K562 (cell line): Measurements from ENCODE around the gene DPYSL3. TPM values are rescaled to one million over a fixed set of nuclear protein-coding genes. Genes with fewer than 3 reads are reported as not detected.

Source experiments
- ATAC-seq: fragments of 200-7000 bp; cut with Tn5 transposase; 3 replicates; pipeline ENCODE4 v1.9.1; 2020; ENCODE audit warnings: moderate library complexity
- BruUV-seq: library from RNA; stranded (reverse); fragments of 400-500 nt; replicated peaks from 2 replicates; lab custom pipeline; 2021; lab: Mats Ljungman, UMichigan
- CTCF ChIA-PET: fragments of 300-600 bp; formaldehyde crosslinking; extraction: SDS; loops from one replicate; lab custom pipeline; 2021; ENCODE audit warnings: low intra/inter-chr PET ratio; lab: Yijun Ruan, JAX
- POLR2A ChIA-PET: fragments of 300-600, 350-650 bp; sonication (Branson Sonifier 250); formaldehyde crosslinking; extraction: SDS; loops from one replicate; lab custom pipeline; 2021; ENCODE audit warnings: antibody characterized with exemption, inconsistent platforms; lab: Yijun Ruan, JAX
- DNase-seq, 4 experiments: peaks; one replicate each; pipeline versions ENCODE4 v3.0.0 to v3.0.0-alpha.2; 2011 to 2018; ENCODE audit warnings: low spot score in 3 of 4, mixed read lengths in 3 of 4; ENCODE audit errors: extremely low read depth in 1 of 4
- FAIRE-seq: peaks from 2 replicates; lab custom pipeline; 2011; peaks lifted over from hg19 to GRCh38; lab: Jason Lieb, UNC
- H2AFZ ChIP-seq: 2 replicates; pipeline ENCODE4 v1.6.0; 2011; ENCODE audit warnings: low read depth, low read length, control low read depth, inconsistent platforms
- H3K27ac ChIP-seq: fragments of 200-600 bp; 3 replicates; pipeline ENCODE4 v1.8.0; 2011; ENCODE audit warnings: low read depth, mild to moderate bottlenecking, control low read depth, inconsistent platforms, low read length, moderate library complexity, mixed read lengths; ENCODE audit errors: extremely low read depth
- H3K27me3 ChIP-seq, 2 experiments: fragments of 300-600 bp in 1 of 2; 2 replicates in 1 of 2; 3 replicates in 1 of 2; pipeline versions ENCODE4 v1.6.0 to v1.8.0; 2011; ENCODE audit warnings: inconsistent platforms in 2 of 2, low read length in 2 of 2, mild to moderate bottlenecking in 1 of 2, mixed read lengths in 1 of 2, moderate library complexity in 1 of 2; ENCODE audit not compliant: control insufficient read depth in 2 of 2, insufficient read depth in 2 of 2
- H3K36me3 ChIP-seq: fragments of 300-600 bp; 3 replicates; pipeline ENCODE4 v1.8.0; 2011; ENCODE audit warnings: mild to moderate bottlenecking, low read length, inconsistent platforms; ENCODE audit not compliant: control insufficient read depth, insufficient read depth
- H3K4me1 ChIP-seq, 2 experiments: fragments of 200-600 bp in 1 of 2; replicated peaks in 1 of 2; 2 replicates in 1 of 2; 3 replicates in 1 of 2; pipeline versions ENCODE4 v1.5.1 to v1.8.0; 2011; ENCODE audit warnings: inconsistent platforms in 2 of 2, low read length in 2 of 2, mild to moderate bottlenecking in 1 of 2, mixed read lengths in 1 of 2, moderate library complexity in 1 of 2; ENCODE audit not compliant: control insufficient read depth in 2 of 2, insufficient read depth in 2 of 2
- H3K4me2 ChIP-seq: 2 replicates; pipeline ENCODE4 v1.6.1; 2011; ENCODE audit warnings: low read length, control low read depth, inconsistent platforms, mixed read lengths; ENCODE audit not compliant: insufficient read depth
- H3K4me3 ChIP-seq: fragments of 200-600 bp; sonication (generic), shearing (Covaris generic); 2 replicates; pipeline ENCODE4 v1.5.1; 2016; ENCODE audit warnings: control low read depth, inconsistent platforms
- H3K79me2 ChIP-seq: fragments of 200-600 bp; 3 replicates; pipeline ENCODE4 v1.8.0; 2011; ENCODE audit warnings: low read length, inconsistent platforms; ENCODE audit not compliant: control insufficient read depth, insufficient read depth
- H3K9ac ChIP-seq, 2 experiments: 2 replicates each; pipeline versions ENCODE4 v1.6.0 to v1.6.1; 2011; ENCODE audit warnings: low read depth in 2 of 2, low read length in 2 of 2, control low read depth in 1 of 2, inconsistent platforms in 1 of 2, mild to moderate bottlenecking in 1 of 2, mixed read lengths in 1 of 2; ENCODE audit not compliant: insufficient read depth in 1 of 2
- H3K9me1 ChIP-seq: one replicate; pipeline ENCODE4 v1.6.0; 2011; ENCODE audit warnings: inconsistent platforms, mild to moderate bottlenecking, low read length, moderate library complexity; ENCODE audit not compliant: control insufficient read depth, insufficient read depth
- H3K9me3 ChIP-seq: replicated peaks from 2 replicates; pipeline ENCODE4 v1.5.1; 2011; ENCODE audit warnings: low read depth, low read length, inconsistent platforms; ENCODE audit not compliant: control insufficient read depth, insufficient read depth
- H4K20me1 ChIP-seq: replicated peaks from 2 replicates; pipeline ENCODE4 v1.6.1; 2011; ENCODE audit warnings: low read length, inconsistent platforms, mixed read lengths; ENCODE audit not compliant: control insufficient read depth, insufficient read depth
- HDAC6 ChIP-seq: IDR thresholded peaks from 2 replicates; pipeline ENCODE4 v1.6.1; 2012; ENCODE audit warnings: low read depth, mild to moderate bottlenecking, control low read depth, inconsistent platforms, low read length, moderate library complexity
- HNRNPH1 ChIP-seq: fragments of 200-400 bp; formaldehyde crosslinking; optimal IDR thresholded peaks from 2 replicates; pipeline ENCODE3; 2017; ENCODE audit warnings: low read depth, mild to moderate bottlenecking, low read length, moderate library complexity
- NEUROD1 ChIP-seq: fragments of 150-350 bp; IDR thresholded peaks from 2 replicates; pipeline ENCODE4 v1.6.1; 2014; ENCODE audit warnings: borderline replicate concordance, low read length, low read depth; ENCODE audit not compliant: partially characterized antibody
- TSC22D4 ChIP-seq: fragments of 450-650 bp; IDR thresholded peaks from 2 replicates; pipeline ENCODE4 v1.6.1; 2016; ENCODE audit warnings: missing genetic modification characterization, missing biosample characterization, control low read depth
- ZNF143 ChIP-seq: sonication (generic); formaldehyde crosslinking; IDR thresholded peaks from 2 replicates; pipeline ENCODE4 v1.9.0; 2022; ENCODE audit warnings: mild to moderate bottlenecking, missing genetic modification reagents
- ZNF354B ChIP-seq: fragments of 250-450 bp; sonication (Bioruptor Pico); IDR thresholded peaks from 2 replicates; pipeline ENCODE4 v1.4.0; 2020
- WGBS: fragments of 100-300 bp; shearing (Covaris generic); methylation state at CpG from one replicate; pipeline ENCODE4 v1.1.6; 2016; ENCODE audit warnings: low coverage, mixed read lengths; ENCODE audit not compliant: insufficient coverage; ENCODE audit errors: missing lambda C conversion rate; 5-methylcytosine and 5-hydroxymethylcytosine counted together
- in situ Hi-C: fragments of 300-500 bp; cut with MboI; formaldehyde crosslinking; loops from 4 replicates; pipeline ENCODE4 v1.15.0; 2018; ENCODE audit warnings: inconsistent platforms, mixed read lengths
- intact Hi-C: fragments of 100-400 bp; cut with micrococcal nuclease; formaldehyde crosslinking; loops from 2 replicates; pipeline ENCODE4 v1.14.2; 2022
- polyA plus RNA-seq, 8 experiments: library from polyadenylated mRNA; depleted of rRNA in 4 of 8; stranded (reverse) in 5 of 8; unstranded in 3 of 8; fragments of >200 nt; fragmentation: Nextera tagmentation in 2 of 8; fragmentation: Illumina TruSeq in 1 of 8; extraction: Ambion mirVana in 2 of 8; extraction: Trizol in 1 of 8; gene quantifications; 2 replicates each; pipeline versions ENCODE4 v1.2.1 to v1.2.3, GENCODE V29; 2011 to 2014; ENCODE audit warnings: inconsistent platforms in 1 of 8, missing spikeins in 1 of 8
- total RNA-seq, 7 experiments: library from RNA; depleted of rRNA in 6 of 7; stranded (reverse); fragments of >200 nt in 6 of 7; fragmentation: Illumina TruSeq in 2 of 7; extraction: Trizol in 2 of 7; gene quantifications; 2 replicates each; pipeline versions ENCODE4 v1.2.1 to v1.2.3, GENCODE V29; 2011 to 2021; ENCODE audit warnings: low replicate concordance in 1 of 7
- TF ChIP-seq, protein P1 (sequence below): IDR thresholded peaks from 2 replicates; pipeline ENCODE4 v1.6.1; 2014; ENCODE audit warnings: antibody characterized with exemption
- TF ChIP-seq, protein P2 (sequence below), 2 experiments: fragments of 450-650 bp; IDR thresholded peaks; 2 replicates each; pipeline ENCODE4 v1.6.1; 2016; ENCODE audit warnings: mild to moderate bottlenecking in 2 of 2, borderline replicate concordance in 1 of 2, low read depth in 1 of 2, moderate library complexity in 1 of 2
- TF ChIP-seq, protein P3 (sequence below): fragments of 450-650 bp; formaldehyde crosslinking; conservative IDR thresholded peaks from 2 replicates; pipeline ENCODE4 v1.4.0; 2022; ENCODE audit warnings: mild to moderate bottlenecking, missing genetic modification characterization

DPYSL3 gene
- total and polyA plus RNA-seq, 9 of the 15 experiments (the other 6 are each of a cell fraction or from before 2014, with no cell fraction given): 0.07 to 0.55 TPM; not detected in 7

DNA sequence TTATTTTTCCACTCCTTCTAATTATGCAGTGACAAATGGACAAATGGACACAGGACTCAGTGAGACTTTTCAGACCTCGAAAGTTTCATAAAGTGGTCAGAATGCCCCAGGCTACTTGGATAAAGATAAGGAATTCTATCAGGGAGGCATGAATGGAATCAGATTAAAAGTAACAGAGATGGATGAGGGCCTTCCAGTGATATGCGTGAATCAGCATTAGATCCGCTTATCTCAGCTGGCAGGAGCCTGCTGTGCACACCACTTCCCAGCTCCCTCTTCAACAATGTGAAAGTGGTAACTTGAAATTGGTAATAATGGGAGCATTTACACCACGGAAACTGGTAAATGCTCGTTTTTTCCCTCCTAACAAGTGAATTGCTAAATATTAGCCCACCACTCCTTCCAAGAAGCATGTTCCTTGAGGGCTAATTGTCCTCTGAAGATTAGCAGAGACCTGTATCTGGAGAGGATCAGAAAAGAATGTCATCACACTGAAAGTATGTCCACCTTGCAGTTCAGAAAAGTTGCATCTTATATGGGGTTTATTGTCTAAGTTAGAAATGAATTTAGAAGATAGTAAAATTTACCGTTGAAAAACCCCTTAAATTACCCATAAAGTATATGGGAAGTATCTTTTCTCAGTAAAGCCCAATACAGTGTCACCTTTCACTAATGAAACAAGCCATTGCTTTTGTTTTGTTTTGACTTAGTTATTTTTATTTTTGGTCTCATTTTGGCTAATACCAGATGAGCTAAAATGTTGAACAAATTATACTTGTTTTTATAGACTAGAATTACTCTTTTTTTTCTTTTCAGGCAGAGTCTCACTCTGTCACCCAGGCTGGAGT lies 125.3 kb downstream of the DPYSL3 start:
- H3K4me3 ChIP-seq: no peak overlapping the region
- H3K4me1 ChIP-seq: no peaks in the 10 kb centered on the region
- no peaks in the 10 kb centered on the region for H3K9me1 ChIP-seq
- intact Hi-C loops: no loop called here
- in situ Hi-C loops: no loop called here
- CTCF ChIA-PET: no interaction called here
- no peaks in the 10 kb centered on the region for H3K27me3 ChIP-seq
- no peaks in the 10 kb centered on the region for H4K20me1 ChIP-seq
- DNase-seq: no peak
- no peaks in the 10 kb centered on the region for H3K36me3 ChIP-seq
- no peak overlapping the region for H3K9ac ChIP-seq
- no peaks in the 10 kb centered on the region for H3K79me2 ChIP-seq
- no peaks in the 10 kb centered on the region for H3K9me3 ChIP-seq
- H3K4me2 ChIP-seq: no peak overlapping the region
- WGBS: 0% methylated on average over 6 of the region's 6 CpGs
- no peak overlapping the region for H2AFZ ChIP-seq
- BruUV-seq: no TSS peak
- TF ChIP-seq TSC22D4 (tag) (no peak), ZNF354B (CRISPR knock-in tag) (no peak), HNRNPH1 (no peak), NEUROD1 (no peak), ZNF143 (CRISPR knock-in tag) (no peak), HDAC6 (no peak)
- TF ChIP-seq, protein P1, sequence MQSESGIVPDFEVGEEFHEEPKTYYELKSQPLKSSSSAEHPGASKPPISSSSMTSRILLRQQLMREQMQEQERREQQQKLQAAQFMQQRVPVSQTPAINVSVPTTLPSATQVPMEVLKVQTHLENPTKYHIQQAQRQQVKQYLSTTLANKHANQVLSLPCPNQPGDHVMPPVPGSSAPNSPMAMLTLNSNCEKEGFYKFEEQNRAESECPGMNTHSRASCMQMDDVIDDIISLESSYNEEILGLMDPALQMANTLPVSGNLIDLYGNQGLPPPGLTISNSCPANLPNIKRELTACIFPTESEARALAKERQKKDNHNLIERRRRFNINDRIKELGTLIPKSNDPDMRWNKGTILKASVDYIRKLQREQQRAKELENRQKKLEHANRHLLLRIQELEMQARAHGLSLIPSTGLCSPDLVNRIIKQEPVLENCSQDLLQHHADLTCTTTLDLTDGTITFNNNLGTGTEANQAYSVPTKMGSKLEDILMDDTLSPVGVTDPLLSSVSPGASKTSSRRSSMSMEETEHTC: no peak
- TF ChIP-seq, protein P2, sequence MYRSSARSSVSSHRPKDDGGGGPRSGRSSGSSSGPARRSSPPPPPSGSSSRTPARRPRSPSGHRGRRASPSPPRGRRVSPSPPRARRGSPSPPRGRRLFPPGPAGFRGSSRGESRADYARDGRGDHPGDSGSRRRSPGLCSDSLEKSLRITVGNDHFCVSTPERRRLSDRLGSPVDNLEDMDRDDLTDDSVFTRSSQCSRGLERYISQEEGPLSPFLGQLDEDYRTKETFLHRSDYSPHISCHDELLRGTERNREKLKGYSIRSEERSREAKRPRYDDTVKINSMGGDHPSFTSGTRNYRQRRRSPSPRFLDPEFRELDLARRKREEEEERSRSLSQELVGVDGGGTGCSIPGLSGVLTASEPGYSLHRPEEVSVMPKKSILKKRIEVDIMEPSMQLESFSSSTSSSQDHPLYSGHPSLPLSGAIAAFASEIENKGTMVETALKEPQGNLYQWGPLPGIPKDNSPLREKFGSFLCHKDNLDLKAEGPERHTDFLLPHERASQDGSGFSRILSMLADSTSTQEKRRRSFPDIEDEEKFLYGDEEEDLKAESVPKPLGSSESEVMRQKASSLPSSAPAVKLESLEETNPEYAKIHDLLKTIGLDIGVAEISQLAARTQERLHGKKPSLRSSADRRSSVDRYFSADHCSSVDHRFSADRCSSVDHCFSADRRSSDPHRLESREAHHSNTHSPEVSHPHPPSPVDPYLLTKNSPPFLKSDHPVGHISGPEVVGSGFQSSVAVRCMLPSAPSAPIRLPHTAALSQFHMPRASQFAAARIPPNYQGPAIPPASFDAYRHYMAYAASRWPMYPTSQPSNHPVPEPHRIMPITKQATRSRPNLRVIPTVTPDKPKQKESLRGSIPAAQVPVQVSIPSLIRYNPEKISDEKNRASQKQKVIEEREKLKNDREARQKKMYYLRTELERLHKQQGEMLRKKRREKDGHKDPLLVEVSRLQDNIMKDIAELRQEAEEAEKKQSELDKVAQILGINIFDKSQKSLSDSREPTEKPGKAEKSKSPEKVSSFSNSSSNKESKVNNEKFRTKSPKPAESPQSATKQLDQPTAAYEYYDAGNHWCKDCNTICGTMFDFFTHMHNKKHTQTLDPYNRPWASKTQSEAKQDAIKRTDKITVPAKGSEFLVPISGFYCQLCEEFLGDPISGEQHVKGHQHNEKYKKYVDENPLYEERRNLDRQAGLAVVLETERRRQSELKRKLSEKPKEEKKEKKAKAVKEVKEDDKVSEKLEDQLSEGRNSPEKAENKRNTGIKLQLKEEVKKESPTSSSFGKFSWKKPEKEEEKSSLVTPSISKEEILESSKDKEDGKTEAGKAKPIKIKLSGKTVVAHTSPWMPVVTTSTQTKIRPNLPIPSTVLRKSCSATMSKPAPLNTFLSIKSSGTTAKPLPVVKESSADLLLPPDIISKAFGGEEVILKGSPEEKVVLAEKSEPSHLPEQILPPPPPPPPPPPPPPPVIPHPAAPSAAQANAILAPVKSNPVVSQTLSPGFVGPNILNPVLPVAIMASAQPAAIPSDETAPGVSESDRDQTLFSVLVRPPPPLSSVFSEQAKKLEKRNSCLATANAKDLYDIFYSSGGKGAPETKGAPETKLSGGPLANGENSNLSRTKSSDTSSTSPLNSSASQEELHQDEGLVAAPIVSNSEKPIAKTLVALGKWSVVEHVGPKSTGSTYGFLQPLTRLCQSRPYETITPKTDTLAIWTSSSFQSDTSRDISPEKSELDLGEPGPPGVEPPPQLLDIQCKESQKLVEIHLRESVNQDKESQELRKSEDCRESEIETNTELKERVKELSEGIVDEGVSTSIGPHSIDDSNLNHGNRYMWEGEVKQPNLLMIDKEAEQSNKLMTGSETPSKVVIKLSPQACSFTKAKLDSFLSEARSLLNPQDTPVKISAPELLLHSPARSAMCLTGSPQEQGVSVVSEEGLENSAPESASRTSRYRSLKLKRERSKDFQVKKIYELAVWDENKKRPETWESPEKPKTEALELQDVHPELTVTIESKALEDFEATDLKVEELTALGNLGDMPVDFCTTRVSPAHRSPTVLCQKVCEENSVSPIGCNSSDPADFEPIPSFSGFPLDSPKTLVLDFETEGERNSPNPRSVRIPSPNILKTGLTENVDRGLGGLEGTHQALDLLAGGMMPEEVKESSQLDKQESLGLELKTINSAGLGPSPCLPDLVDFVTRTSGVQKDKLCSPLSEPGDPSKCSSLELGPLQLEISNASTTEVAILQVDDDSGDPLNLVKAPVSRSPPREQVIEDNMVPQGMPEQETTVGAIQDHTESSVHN (IDR thresholded peaks at IDR 0.05; ENCODE audit: borderline replicate concordance in 1 of 2, low read depth in 1 of 2): no peak
- TF ChIP-seq, protein P3, sequence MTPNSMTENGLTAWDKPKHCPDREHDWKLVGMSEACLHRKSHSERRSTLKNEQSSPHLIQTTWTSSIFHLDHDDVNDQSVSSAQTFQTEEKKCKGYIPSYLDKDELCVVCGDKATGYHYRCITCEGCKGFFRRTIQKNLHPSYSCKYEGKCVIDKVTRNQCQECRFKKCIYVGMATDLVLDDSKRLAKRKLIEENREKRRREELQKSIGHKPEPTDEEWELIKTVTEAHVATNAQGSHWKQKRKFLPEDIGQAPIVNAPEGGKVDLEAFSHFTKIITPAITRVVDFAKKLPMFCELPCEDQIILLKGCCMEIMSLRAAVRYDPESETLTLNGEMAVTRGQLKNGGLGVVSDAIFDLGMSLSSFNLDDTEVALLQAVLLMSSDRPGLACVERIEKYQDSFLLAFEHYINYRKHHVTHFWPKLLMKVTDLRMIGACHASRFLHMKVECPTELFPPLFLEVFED (CRISPR knock-in tag): no peak
- TF ChIP-seq, all 486 proteins: peak for 0
- POLR2A ChIA-PET: no interaction called here
- FAIRE-seq: no peak
- ATAC-seq: no peak
- no peak overlapping the region for H3K27ac ChIP-seq
